Fibroblast of the conjunctiva (primary cell): ENCODE measurements around the gene CEL.
"Not testable (repeated sequence)": the region's sequence is repeated elsewhere in the genome, so short reads cannot be mapped to it uniquely, and the experiment has no call there.

Experiments used
- DNase-seq: peaks from one replicate; pipeline ENCODE4 v3.0.0-alpha.2; 2010; ENCODE audit warnings: low read depth

Gene CEL

GRCh38 chr9:133064241-133065069 is 2.7 kb downstream of the CEL start:
- no peak for DNase-seq

DNA sequence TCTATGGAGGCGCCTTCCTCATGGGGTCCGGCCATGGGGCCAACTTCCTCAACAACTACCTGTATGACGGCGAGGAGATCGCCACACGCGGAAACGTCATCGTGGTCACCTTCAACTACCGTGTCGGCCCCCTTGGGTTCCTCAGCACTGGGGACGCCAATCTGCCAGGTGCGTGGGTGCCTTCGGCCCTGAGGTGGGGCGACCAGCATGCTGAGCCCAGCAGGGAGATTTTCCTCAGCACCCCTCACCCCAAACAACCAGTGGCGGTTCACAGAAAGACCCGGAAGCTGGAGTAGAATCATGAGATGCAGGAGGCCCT is 3.2 kb downstream of the CEL start:
- DNase-seq = no peak

- no peak for DNase-seq
Measured at GRCh38 chr9:133066181-133066983, 4.6 kb downstream of the CEL start.

- no peak for DNase-seq
Measured at GRCh38 chr9:133067006-133067405, 5.2 kb downstream of the CEL start.

DNA sequence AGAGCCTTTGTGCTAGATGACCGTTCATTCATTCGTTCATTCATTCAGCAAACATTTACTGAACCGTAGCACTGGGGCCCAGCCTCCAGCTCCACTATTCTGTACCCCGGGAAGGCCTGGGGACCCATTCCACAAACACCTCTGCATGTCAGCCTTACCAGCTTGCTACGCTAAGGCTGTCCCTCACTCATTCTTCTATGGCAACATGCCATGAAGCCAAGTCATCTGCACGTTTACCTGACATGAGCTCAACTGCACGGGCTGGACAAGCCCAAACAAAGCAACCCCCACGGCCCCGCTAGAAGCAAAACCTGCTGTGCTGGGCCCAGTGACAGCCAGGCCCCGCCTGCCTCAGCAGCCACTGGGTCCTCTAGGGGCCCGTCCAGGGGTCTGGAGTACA is 6.0 kb downstream of the CEL start:
- no peak for DNase-seq

- not testable (repeated sequence) for DNase-seq
Measured at GRCh38 chr9:133068431-133068830, 6.7 kb downstream of the CEL start.

DNA sequence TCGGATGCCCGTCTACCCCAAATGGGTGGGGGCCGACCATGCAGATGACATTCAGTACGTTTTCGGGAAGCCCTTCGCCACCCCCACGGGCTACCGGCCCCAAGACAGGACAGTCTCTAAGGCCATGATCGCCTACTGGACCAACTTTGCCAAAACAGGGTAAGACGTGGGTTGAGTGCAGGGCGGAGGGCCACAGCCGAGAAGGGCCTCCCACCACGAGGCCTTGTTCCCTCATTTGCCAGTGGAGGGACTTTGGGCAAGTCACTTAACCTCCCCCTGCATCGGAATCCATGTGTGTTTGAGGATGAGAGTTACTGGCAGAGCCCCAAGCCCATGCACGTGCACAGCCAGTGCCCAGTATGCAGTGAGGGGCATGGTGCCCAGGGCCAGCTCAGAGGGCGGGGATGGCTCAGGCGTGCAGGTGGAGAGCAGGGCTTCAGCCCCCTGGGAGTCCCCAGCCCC is 8.8 kb downstream of the CEL start:
- not testable (repeated sequence) for DNase-seq

- not testable (repeated sequence) for DNase-seq
Measured at GRCh38 chr9:133070985-133071384, 9.2 kb downstream of the CEL start.

DNA sequence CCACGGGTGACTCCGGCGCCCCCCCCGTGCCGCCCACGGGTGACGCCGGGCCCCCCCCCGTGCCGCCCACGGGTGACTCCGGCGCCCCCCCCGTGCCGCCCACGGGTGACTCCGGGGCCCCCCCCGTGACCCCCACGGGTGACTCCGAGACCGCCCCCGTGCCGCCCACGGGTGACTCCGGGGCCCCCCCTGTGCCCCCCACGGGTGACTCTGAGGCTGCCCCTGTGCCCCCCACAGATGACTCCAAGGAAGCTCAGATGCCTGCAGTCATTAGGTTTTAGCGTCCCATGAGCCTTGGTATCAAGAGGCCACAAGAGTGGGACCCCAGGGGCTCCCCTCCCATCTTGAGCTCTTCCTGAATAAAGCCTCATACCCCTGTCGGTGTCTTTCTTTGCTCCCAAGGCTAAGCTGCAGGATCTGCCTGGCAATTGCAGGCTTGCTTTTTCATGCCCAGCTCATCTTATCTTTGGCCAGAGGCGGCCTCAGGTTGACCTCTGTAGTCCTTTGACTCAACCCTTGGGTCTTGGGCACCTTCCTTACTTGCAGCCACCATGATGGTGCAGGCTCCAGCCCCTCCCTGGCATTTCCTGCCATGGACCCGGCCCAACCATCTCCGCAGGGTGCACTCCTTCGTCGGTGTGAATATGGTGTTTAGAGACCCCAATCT is 9.8 kb downstream of the CEL start:
- DNase-seq = no peak

GRCh38 chr9:133072210-133072609 is 10.4 kb downstream of the CEL start:
- not testable (repeated sequence) for DNase-seq

DNA sequence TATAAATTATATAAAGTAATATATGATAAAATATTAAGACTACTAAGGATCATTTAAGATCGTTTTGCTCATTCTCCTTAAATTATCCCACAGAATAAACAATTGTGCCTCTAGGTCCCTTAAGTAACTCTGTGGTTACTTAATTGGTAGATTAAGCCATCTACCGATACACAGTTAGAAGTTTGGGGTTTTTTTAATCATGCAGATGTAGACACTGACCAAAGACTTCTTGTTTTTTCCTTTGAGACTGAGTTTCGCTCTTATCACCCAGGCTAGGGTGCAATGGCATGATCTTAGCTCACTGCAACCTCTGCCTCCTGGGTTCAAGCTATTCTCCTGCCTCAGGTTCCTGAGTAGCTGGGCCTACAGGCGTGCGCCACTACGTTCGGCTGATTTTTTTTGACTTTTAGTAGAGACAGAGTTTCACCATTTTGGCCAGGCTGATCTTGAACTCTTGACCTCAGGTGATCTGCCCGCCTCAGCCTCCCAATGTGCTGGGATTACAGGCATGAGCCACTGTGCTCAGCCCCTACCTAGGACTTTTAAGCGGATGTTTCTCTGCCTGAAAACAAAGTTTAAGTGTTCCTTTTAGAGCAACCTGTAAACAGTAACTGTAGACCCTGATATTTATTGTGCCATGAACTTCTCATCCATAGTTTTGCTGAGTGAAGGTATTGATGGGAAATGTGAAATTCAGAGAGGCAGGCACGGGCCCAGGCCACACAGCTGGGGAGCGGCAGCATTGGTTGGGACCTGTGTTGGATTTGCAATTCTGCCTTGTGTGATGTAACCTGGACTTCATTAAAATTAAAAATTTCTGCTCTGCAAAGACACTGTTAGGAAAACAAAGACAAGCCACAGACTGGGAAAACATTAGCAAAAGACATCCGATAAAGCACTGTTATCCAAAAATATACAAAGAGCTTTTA is 11.6 kb downstream of the CEL start:
- no peak for DNase-seq

DNA sequence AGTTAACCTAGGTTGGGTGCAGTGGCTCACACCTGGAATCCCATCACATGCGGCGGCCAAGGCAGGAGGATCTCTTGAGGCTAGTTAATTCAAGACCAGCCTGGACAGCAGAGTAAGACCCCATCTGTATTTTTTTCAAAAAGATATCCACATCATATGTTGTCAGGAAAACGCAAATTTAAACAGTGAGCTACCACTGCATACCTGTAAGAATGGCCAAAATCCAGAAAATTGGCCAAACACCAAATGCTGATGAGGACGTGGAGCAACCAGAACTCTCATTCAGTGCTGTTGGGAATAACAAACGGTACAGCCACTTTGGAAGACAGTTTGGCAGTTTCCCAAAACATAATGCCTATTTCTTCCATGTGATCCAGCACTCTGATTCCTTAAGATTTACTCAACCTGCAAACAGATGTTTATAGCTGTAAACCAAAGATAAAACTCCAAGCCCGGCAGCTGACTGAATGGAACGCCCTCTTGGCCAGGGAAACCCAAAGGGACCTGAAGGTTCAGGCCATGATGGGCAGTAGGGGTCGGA is 12.4 kb downstream of the CEL start:
- DNase-seq = no peak

- DNase-seq = peak; percentile 30
Measured at GRCh38 chr9:133075925-133076630, 14.3 kb downstream of the CEL start.

DNA sequence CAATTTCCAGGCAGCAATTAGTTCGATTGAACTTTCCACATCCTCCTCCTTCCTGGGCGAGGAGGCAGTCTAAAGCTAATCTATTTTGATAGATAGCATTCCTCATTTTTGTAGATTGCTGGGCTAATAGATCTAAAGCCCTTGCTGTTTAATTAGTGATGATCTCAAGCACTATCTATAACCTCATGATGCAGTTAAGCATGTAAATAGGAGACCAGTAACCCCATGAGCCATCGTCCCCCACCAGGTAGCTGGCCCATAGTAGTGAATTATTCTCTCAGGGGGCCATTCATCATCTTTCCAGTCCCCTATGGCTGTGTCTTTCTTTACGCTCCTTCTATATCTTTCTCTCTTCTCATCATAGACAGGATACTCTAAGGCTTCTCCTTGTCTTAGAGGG is 14.9 kb downstream of the CEL start:
- no peak for DNase-seq

- no peak for DNase-seq
Measured at GRCh38 chr9:133078486-133078885, 16.7 kb downstream of the CEL start.

GRCh38 chr9:133080161-133080560 is 18.4 kb downstream of the CEL start:
- no peak for DNase-seq

DNA sequence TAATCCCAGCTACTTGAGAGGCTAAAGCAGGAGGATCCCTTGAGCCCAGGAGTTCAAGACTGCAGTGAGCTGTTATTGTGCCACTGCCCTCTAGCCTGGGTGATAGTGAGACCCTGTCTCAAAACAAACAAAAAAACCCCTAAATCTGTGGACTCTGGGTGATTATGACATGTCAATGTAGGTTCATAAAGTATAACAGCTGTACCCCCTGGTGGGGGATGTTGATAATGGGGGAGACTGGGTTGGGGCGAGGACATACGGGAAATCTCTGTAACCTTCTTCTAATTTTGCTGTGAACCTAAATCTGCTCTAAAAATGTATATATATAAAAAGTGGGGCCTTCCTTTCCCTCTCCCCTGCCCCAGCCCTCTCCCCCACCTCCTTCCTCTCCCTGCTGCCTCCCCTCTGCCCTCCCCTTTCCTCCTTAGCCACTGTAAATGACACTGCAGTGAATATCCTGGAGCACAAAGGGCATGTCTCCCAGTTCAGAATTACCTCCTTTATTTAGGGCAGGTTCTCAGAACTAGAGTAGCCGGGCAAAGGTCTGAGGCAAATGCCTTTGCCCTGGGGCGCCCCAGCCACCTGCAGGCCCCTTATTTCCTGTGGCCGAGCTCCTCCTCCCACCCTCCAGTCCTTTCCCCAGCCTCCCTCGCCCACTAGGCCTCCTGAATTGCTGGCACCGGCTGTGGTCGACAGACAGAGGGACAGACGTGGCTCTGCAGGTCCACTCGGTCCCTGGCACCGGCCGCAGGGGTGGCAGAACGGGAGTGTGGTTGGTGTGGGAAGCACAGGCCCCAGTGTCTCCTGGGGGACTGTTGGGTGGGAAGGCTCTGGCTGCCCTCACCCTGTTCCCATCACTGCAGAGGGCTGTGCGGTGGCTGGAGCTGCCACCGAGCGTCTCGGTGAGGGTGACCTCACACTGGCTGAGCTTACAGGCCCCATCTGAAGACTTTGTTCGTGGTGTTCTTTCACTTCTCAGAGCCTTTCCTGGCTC is 19.3 kb downstream of the CEL start:
- not testable (repeated sequence) for DNase-seq

DNA sequence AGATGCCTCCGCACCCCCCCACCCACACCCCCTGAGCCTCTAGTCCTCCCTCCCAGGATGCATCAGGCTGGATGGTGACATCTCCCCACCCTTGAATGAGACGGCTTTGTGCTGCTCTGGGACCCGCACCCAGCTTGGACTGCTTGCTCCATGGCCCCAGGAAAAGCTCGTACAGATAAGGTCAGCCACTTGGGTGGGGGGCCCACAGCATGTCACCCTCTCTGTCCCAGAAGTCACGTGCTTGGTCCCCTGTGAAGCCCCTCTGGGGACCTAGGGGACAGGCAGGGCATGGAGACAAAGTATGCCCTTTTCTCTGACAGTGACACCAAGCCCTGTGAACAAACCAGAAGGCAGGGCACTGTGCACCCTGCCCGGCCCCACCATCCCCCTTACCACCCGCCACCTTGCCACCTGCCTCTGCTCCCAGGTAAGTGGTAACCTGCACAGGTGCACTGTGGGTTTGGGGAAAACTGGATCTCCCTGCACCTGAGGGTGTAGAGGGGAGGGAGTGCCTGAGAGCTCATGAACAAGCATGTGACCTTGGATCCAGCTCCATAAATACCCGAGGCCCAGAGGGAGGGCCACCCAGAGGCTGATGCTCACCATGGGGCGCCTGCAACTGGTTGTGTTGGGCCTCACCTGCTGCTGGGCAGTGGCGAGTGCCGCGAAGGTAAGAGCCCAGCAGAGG is 20.3 kb downstream of the CEL start:
- not testable (repeated sequence) for DNase-seq

DNA sequence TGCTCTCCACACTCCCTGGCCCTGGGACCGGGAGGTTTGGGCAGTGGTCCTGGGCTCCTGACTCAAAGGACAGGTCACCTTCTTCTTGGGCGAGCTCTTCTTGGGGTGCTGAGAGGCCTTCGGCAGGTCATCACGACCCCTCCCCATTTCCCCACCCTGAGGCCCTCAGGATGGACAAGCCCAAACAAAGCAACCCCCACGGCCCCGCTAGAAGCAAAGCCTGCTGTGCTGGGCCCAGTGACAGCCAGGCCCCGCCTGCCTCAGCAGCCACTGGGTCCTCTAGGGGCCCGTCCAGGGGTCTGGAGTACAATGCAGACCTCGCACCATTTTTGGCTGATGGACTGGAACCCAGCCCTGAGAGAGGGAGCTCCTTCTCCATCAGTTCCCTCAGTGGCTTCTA is 21.9 kb downstream of the CEL start:
- not testable (repeated sequence) for DNase-seq
